Vagina (tissue), 2 donors: ENCODE data around the gene CYP2D6.

ENCODE experiments used
- CTCF ChIP-seq, 3 experiments: fragments of 450-650 bp in 2 of 3; fragments of 200-600 bp in 1 of 3; sonication (generic) in 1 of 3; IDR thresholded peaks; one replicate each; pipeline ENCODE4 v1.5.1; 2017 to 2019; ENCODE audit warnings: antibody characterized with exemption in 3 of 3, mild to moderate bottlenecking in 2 of 3, moderate library complexity in 2 of 3
- POLR2AphosphoS5 ChIP-seq, 2 donors: sonication (generic); formaldehyde crosslinking; IDR thresholded peaks; one replicate each; pipeline ENCODE4 v1.9.0; 2017; ENCODE audit warnings: antibody characterized with exemption in 2 of 2, mild to moderate bottlenecking in 2 of 2, low read depth in 1 of 2; ENCODE audit not compliant: insufficient read depth in 1 of 2

- TF ChIP-seq POLR2AphosphoS5 (IDR thresholded peaks at IDR 0.05; ENCODE audit: insufficient read depth in 1 of 2, low read depth in 1 of 2) (no peak), CTCF (IDR thresholded peaks at IDR 0.05) (no peak)
Measured at GRCh38 chr22:42167066-42167465, 36.5 kb upstream of the CYP2D6 start.
